Stimulated activated CD4-positive, alpha-beta T cell treated with anti-CD3 and anti-CD28 coated beads, TNF-alpha, amount 100 ng/mL, for 4 hours (primary cell): ENCODE data around the gene CIRBP.
A peak's percentile ranks its signal among the peaks of the same experiment; 100 is the strongest.

ENCODE experiments used
- DNase-seq, 3 experiments: peaks; one replicate each; pipeline ENCODE4 v3.0.0-alpha.2; 2020; ENCODE audit warnings: low read depth in 3 of 3

The CIRBP gene

GRCh38 chr19:1230783-1231489 is 38.2 kb upstream of the CIRBP start:
- no peak for DNase-seq

- no peak for DNase-seq
Measured at GRCh38 chr19:1231729-1232637, 37.1 kb upstream of the CIRBP start.

- no peak for DNase-seq
Measured at GRCh38 chr19:1232652-1233072, 36.5 kb upstream of the CIRBP start.

GRCh38 chr19:1233115-1233667 is 35.9 kb upstream of the CIRBP start:
- DNase-seq: no peak

GRCh38 chr19:1234051-1234954 is 34.8 kb upstream of the CIRBP start:
- DNase-seq: no peak

GRCh38 chr19:1234955-1235380 is 34.2 kb upstream of the CIRBP start:
- no peak for DNase-seq

GRCh38 chr19:1235625-1236538 is 33.2 kb upstream of the CIRBP start:
- DNase-seq: no peak

GRCh38 chr19:1236576-1236975 is 32.6 kb upstream of the CIRBP start:
- DNase-seq: no peak

GRCh38 chr19:1237027-1237659 is 32.0 kb upstream of the CIRBP start:
- DNase-seq: no peak

GRCh38 chr19:1237754-1238368 is 31.3 kb upstream of the CIRBP start, which contains the start of gene CBARP:
TSS of gene CBARP (minus strand) at chr19:1238005. CDS start at chr19:1236100, 1,905 bp downstream.
- DNase-seq: no peak

- DNase-seq: no peak
Measured at GRCh38 chr19:1238369-1239303, 30.5 kb upstream of the CIRBP start.

GRCh38 chr19:1239420-1239795 is 29.7 kb upstream of the CIRBP start:
- DNase-seq: no peak

- peak; percentile 86 to 90 (median 90) for DNase-seq
Measured at GRCh38 chr19:1239796-1240737, 29.1 kb upstream of the CIRBP start.

GRCh38 chr19:1240925-1241324 is 28.2 kb upstream of the CIRBP start:
- DNase-seq: no peak

- peak; percentile 76 to 84 (median 80) for DNase-seq
Measured at GRCh38 chr19:1241417-1242095, 27.6 kb upstream of the CIRBP start, which contains the start of gene ATP5F1D. TSS of gene ATP5F1D (plus strand) at chr19:1241751. CDS start at chr19:1241851, 100 bp downstream.
